H9 (cell line): ENCODE results near the gene TEX264. TPM values are rescaled to one million over a fixed set of nuclear protein-coding genes. Genes with fewer than 3 reads are reported as not detected.

Experiments used
- DNase-seq: peaks from one replicate; pipeline ENCODE4 v3.0.0-alpha.2; 2017
- H2AFZ ChIP-seq: one replicate; pipeline ENCODE4 v1.6.1; 2013; ENCODE audit warnings: mild to moderate bottlenecking, low read length, control low read depth, moderate library complexity
- H2AK5ac ChIP-seq: 2 replicates; pipeline ENCODE4 v1.6.1; 2013; ENCODE audit warnings: low read length, control low read depth, mixed read lengths; ENCODE audit not compliant: insufficient read length
- H2BK120ac ChIP-seq: one replicate; pipeline ENCODE4 v1.6.1; 2013; ENCODE audit warnings: low read depth, mild to moderate bottlenecking, low read length, control low read depth, inconsistent platforms; ENCODE audit not compliant: poor library complexity, severe bottlenecking
- H2BK12ac ChIP-seq: 2 replicates; pipeline ENCODE4 v1.6.1; 2013; ENCODE audit warnings: low read length, control low read depth, mixed read lengths, low read depth; ENCODE audit not compliant: insufficient read length
- H2BK15ac ChIP-seq: 2 replicates; pipeline ENCODE4 v1.6.1; 2013; ENCODE audit warnings: low read depth, low read length, control low read depth
- H2BK20ac ChIP-seq: one replicate; pipeline ENCODE4 v1.6.1; 2013; ENCODE audit warnings: low read depth, mild to moderate bottlenecking, low read length, control low read depth, inconsistent platforms; ENCODE audit not compliant: poor library complexity, severe bottlenecking
- H2BK5ac ChIP-seq: 2 replicates; pipeline ENCODE4 v1.6.1; 2013; ENCODE audit warnings: low read length, control low read depth, mixed read lengths; ENCODE audit not compliant: insufficient read length
- H3K14ac ChIP-seq: 2 replicates; pipeline ENCODE4 v1.6.1; 2013; ENCODE audit warnings: low read length, control low read depth; ENCODE audit not compliant: insufficient read depth
- H3K18ac ChIP-seq: 2 replicates; pipeline ENCODE4 v1.6.1; 2013; ENCODE audit warnings: low read depth, mild to moderate bottlenecking, mixed read lengths, low read length, control low read depth; ENCODE audit not compliant: insufficient read length
- H3K23ac ChIP-seq: 2 replicates; pipeline ENCODE4 v1.6.1; 2013; ENCODE audit warnings: low read length, control low read depth, mixed read lengths, low read depth; ENCODE audit not compliant: insufficient read length
- H3K23me2 ChIP-seq: 2 replicates; pipeline ENCODE4 v1.6.1; 2013; ENCODE audit warnings: low read depth, mild to moderate bottlenecking, mixed read lengths, low read length, control low read depth; ENCODE audit not compliant: insufficient read length, poor library complexity, severe bottlenecking
- H3K27ac ChIP-seq: 2 replicates; pipeline ENCODE4 v1.5.1; 2013; ENCODE audit warnings: low read length, control low read depth, mixed read lengths, low read depth; ENCODE audit not compliant: insufficient read length
- H3K27me3 ChIP-seq: 2 replicates; pipeline ENCODE4 v1.6.1; 2013; ENCODE audit warnings: low read length, control low read depth, inconsistent platforms; ENCODE audit not compliant: insufficient read depth
- H3K4ac ChIP-seq: 2 replicates; pipeline ENCODE4 v1.6.1; 2013; ENCODE audit warnings: low read depth, mild to moderate bottlenecking, control low read depth, inconsistent platforms, low read length, moderate library complexity
- H3K4me1 ChIP-seq: 2 replicates; pipeline ENCODE4 v1.6.1; 2013; ENCODE audit warnings: low read length, control low read depth, inconsistent platforms; ENCODE audit not compliant: insufficient read depth
- H3K4me2 ChIP-seq: 2 replicates; pipeline ENCODE4 v1.6.1; 2013; ENCODE audit warnings: low read length, control low read depth, mixed read lengths; ENCODE audit not compliant: insufficient read length, insufficient read depth
- H3K56ac ChIP-seq: 2 replicates; pipeline ENCODE4 v1.6.1; 2013; ENCODE audit warnings: low read depth, mild to moderate bottlenecking, mixed read lengths, low read length, control low read depth; ENCODE audit not compliant: insufficient read length
- H3K79me1 ChIP-seq: 2 replicates; pipeline ENCODE4 v1.6.1; 2013; ENCODE audit warnings: low read depth, mild to moderate bottlenecking, moderate library complexity, low read length, control low read depth, inconsistent platforms; ENCODE audit not compliant: insufficient read depth, poor library complexity, severe bottlenecking
- H3K79me2 ChIP-seq: 2 replicates; pipeline ENCODE4 v1.6.1; 2013; ENCODE audit warnings: low read length, control low read depth, inconsistent platforms; ENCODE audit not compliant: insufficient read depth
- H3K9ac ChIP-seq: 2 replicates; pipeline ENCODE4 v1.6.1; 2013; ENCODE audit warnings: low read length, control low read depth, mixed read lengths; ENCODE audit not compliant: insufficient read length; ENCODE audit errors: extremely low read depth
- H3K9me3 ChIP-seq: one replicate; pipeline ENCODE4 v1.6.1; 2013; ENCODE audit warnings: low read depth, low read length, inconsistent platforms; ENCODE audit not compliant: control insufficient read depth
- H3T11ph ChIP-seq: one replicate; pipeline ENCODE4 v1.6.1; 2013; ENCODE audit warnings: mild to moderate bottlenecking, low read length, control low read depth, inconsistent platforms
- H4K20me1 ChIP-seq: one replicate; pipeline ENCODE4 v1.6.1; 2013; ENCODE audit not compliant: control insufficient read depth, insufficient read length, insufficient read depth
- H4K5ac ChIP-seq: 2 replicates; pipeline ENCODE4 v1.6.1; 2013; ENCODE audit warnings: low read depth, mild to moderate bottlenecking, mixed read lengths, low read length, control low read depth; ENCODE audit not compliant: insufficient read length
- H4K8ac ChIP-seq: replicated peaks from 2 replicates; pipeline ENCODE4 v1.6.1; 2013; ENCODE audit warnings: low read length, control low read depth, mixed read lengths, low read depth; ENCODE audit not compliant: insufficient read length
- H4K91ac ChIP-seq: 2 replicates; pipeline ENCODE4 v1.6.1; 2013; ENCODE audit warnings: low read depth, mild to moderate bottlenecking, moderate library complexity, mixed read lengths, low read length, control low read depth; ENCODE audit not compliant: insufficient read length
- H3K27ac Mint-ChIP-seq, 3 experiments: 2 replicates in 2 of 3; 3 replicates in 1 of 3; pipeline ENCODE4 v1.8.0; 2020 to 2021; ENCODE audit warnings: mixed read lengths in 3 of 3, mild to moderate bottlenecking in 1 of 3, moderate library complexity in 1 of 3
- H3K27me3 Mint-ChIP-seq: 2 replicates; pipeline ENCODE4 v1.8.0; 2021; ENCODE audit warnings: low read depth, mild to moderate bottlenecking, moderate library complexity, mixed read lengths
- H3K36me3 Mint-ChIP-seq, 3 experiments: 2 replicates in 2 of 3; 3 replicates in 1 of 3; pipeline ENCODE4 v1.8.0; 2020 to 2021; ENCODE audit warnings: low read depth in 3 of 3, mixed read lengths in 3 of 3; ENCODE audit not compliant: insufficient read depth in 1 of 3
- H3K4me1 Mint-ChIP-seq, 2 experiments: 2 replicates each; pipeline ENCODE4 v1.8.0; 2020; ENCODE audit warnings: mixed read lengths in 2 of 2
- H3K4me3 Mint-ChIP-seq, 2 experiments: 2 replicates in 1 of 2; 3 replicates in 1 of 2; pipeline ENCODE4 v1.8.0; 2020 to 2021; ENCODE audit warnings: mild to moderate bottlenecking in 2 of 2, mixed read lengths in 2 of 2, moderate library complexity in 1 of 2
- H3K9me3 Mint-ChIP-seq, 2 experiments: 2 replicates in 1 of 2; 3 replicates in 1 of 2; pipeline ENCODE4 v1.8.0; 2020; ENCODE audit warnings: mild to moderate bottlenecking in 2 of 2, mixed read lengths in 2 of 2, moderate library complexity in 1 of 2
- WGBS: extraction: QIAGEN DNeasy Blood & Tissue Kit; methylation state at CpG from one replicate; pipeline ENCODE4 v1.1.7; 2013; ENCODE audit warnings: missing lambda C conversion rate, low lambda C conversion rate, mixed read lengths; ENCODE audit not compliant: insufficient read length; ENCODE audit errors: extremely low coverage; 5-methylcytosine and 5-hydroxymethylcytosine counted together
- total RNA-seq: library from RNA; stranded (reverse); gene quantifications from 2 replicates; pipeline ENCODE4 v1.2.1, GENCODE V29; 2021
- TF ChIP-seq, protein P1 (sequence below): fragments of 200-600 bp; sonication (generic); conservative IDR thresholded peaks from 3 replicates; pipeline ENCODE4 v1.8.0; 2021; ENCODE audit warnings: antibody characterized with exemption, mild to moderate bottlenecking

Gene TEX264
- total RNA-seq, 1 experiment from 2014 or later: 17.3 TPM

- TF ChIP-seq, protein P1, sequence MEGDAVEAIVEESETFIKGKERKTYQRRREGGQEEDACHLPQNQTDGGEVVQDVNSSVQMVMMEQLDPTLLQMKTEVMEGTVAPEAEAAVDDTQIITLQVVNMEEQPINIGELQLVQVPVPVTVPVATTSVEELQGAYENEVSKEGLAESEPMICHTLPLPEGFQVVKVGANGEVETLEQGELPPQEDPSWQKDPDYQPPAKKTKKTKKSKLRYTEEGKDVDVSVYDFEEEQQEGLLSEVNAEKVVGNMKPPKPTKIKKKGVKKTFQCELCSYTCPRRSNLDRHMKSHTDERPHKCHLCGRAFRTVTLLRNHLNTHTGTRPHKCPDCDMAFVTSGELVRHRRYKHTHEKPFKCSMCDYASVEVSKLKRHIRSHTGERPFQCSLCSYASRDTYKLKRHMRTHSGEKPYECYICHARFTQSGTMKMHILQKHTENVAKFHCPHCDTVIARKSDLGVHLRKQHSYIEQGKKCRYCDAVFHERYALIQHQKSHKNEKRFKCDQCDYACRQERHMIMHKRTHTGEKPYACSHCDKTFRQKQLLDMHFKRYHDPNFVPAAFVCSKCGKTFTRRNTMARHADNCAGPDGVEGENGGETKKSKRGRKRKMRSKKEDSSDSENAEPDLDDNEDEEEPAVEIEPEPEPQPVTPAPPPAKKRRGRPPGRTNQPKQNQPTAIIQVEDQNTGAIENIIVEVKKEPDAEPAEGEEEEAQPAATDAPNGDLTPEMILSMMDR: peak; percentile 3; the same call in 2 of the 3 replicates
- no peaks in the 10 kb centered on the region for H3K79me2 ChIP-seq
- H4K20me1 ChIP-seq: no peaks in the 10 kb centered on the region
- no peak overlapping the region for H2BK120ac ChIP-seq
- no peak overlapping the region for H3K23ac ChIP-seq
- no peak overlapping the region for H2AK5ac ChIP-seq
- no peak overlapping the region for H3K9ac ChIP-seq
- H4K8ac ChIP-seq: no peak overlapping the region
- WGBS: no CpG with 5 or more reads among the region's 5 CpGs
- Mint-ChIP-seq H3K9me3 (no peaks in the 10 kb centered on the region; a peak in 1 of 5 replicates), H3K27ac (no peak overlapping the region; a peak in 1 of 7 replicates), H3K4me1 (peaks cover 18 to 28% of the 10 kb centered on the region in 2 experiments), H3K36me3 (peaks cover 0 to 10% (median 4%) of the 10 kb centered on the region in 3 experiments; a peak in 3 of 7 replicates), H3K4me3 (no peak overlapping the region), H3K27me3 (peaks cover 2% of the 10 kb centered on the region; the same call in 1 of the 2 replicates)
- H3T11ph ChIP-seq: no peak overlapping the region
- no peak overlapping the region for H2BK5ac ChIP-seq
- no peak overlapping the region for H2AFZ ChIP-seq
- no peak overlapping the region for H3K27ac ChIP-seq
- H4K5ac ChIP-seq: no peak overlapping the region
- H3K79me1 ChIP-seq: no peaks in the 10 kb centered on the region
- H3K9me3 ChIP-seq: no peaks in the 10 kb centered on the region
- H3K4ac ChIP-seq: no peak overlapping the region
- H4K91ac ChIP-seq: no peak overlapping the region
- H3K27me3 ChIP-seq: no peaks in the 10 kb centered on the region
- no peak overlapping the region for H3K56ac ChIP-seq
- no peak overlapping the region for H2BK20ac ChIP-seq
- H3K23me2 ChIP-seq: no peaks in the 10 kb centered on the region
- H3K4me1 ChIP-seq: peaks cover 3% of the 10 kb centered on the region; the same call in 1 of the 2 replicates
- no peak overlapping the region for H3K18ac ChIP-seq
- no peak overlapping the region for H3K14ac ChIP-seq
- no peak overlapping the region for H3K4me2 ChIP-seq
- no peak for DNase-seq
- H2BK12ac ChIP-seq: no peak overlapping the region
- no peak overlapping the region for H2BK15ac ChIP-seq
Measured at GRCh38 chr3:51719410-51720025, 48.5 kb downstream of the TEX264 start.
